ENCODE measurements around the gene BNC2.

BNC2 gene

DNA sequence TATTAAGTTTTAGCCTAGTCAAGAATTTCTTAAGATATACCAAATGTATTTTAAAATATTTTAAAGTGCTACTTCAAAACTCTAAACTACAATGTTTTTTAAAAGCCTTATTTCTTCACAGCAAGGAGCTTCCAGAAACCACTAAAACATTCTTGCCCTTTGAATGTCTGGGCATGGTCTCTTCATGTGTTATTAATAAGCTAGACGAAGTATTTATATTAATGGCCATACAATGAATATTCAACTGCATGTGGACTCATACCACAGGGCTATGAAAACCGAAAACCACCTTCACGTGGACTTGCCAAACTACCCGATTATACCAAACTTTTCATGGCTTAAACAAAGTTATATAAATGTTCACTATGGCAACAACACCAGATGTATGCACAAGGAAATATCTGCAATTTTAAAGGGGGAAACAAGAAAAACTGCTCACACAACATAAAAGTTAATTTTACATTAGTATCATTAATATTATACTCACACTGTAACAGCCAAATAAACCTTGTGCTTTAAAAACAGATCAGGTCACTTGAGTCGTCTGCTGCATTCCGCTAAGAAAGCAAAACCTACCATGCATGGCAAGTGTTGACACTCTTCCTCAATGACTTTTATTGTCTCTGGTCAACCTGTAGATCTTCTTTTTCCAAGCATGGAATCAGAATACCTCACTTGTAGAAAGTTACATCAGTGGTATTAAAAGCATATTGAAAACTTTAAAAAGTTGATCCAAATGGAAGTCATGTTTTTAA lies 246.3 kb downstream of the BNC2 start:
- DNase-seq, result no peak

DNA sequence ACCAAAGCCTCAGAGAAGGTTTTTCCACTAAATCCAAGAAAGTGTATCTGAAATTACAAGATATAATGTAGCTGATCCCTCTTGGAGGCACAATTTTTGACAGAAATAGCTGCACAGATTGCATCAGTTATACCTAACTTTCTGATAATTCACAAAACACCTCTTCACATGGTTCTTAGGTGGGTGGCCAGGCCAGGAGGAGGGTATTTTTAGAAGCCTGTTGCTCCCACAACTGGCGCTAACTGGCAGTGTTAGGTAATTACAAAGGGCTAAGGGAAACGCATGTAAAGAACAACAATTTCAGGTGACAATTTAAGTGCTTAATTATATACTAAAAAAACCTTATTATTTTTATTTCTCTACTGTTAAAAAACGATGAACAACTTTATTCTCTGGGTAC lies 247.9 kb downstream of the BNC2 start:
- DNase-seq, result no peak

DNA sequence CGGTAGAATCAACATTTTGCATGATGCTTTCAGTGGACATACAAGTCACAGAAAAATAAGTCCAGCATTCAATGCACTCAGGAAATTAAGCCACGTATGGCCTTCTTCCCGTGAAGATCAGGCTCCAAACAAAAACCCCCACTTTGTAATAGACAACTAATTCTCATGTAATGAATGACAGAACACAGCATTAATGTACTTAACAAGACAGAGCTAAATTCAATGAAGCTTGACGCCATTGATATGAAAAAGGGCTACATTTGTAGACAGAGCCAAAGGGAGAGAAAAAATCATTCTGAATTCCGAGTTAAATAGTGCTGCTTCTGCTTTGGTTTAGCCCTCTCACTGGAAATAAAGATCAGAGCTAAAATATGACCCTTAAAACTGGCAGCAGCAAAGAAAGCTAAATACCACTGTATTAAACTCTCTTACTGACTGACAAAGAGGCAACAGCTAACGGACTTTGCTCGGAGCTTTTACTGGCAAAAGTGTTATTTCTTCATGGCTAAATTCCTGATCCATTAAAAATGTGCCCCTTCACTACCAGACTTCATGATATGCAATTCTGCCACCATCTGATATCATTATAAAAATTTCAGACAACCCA lies 250.5 kb downstream of the BNC2 start:
- no peak for DNase-seq

DNA sequence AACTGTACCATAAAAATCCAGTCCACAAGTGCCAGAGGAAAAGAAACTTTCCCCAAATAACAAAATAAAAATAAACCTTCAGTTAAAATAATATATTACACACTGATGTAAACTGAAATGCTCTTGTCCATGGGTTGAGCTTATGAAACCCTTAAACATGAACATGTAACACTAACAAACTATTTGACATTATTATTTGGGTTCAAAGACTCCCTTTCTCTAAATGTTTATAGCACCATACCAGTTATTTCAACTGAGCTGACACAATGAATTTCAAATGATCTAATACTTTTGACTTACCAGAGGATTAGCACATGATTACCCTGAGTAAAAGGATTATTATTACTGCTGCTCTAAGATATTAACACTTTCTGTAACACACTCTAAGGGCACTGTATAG lies 251.1 kb downstream of the BNC2 start:
- DNase-seq, result no peak

DNA sequence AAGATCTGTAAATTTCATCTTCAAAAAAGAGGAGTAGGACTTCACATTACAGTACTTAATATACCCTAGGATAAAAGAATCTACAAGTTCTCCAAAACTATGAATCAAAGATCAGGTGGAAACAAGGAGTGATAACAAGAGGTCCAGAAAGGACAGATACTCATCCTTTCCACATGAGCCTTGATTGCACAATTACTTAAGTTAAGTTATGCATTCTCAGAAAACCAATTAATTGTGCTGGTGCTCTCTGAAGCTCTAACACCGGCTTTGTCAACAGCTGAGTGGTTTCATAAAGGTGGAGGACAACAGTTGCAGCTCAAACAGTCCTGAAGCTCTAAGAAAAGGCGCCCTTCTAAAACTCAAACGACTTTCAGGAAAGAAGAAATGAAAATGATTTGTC lies 251.9 kb downstream of the BNC2 start:
- DNase-seq, result no peak

DNA sequence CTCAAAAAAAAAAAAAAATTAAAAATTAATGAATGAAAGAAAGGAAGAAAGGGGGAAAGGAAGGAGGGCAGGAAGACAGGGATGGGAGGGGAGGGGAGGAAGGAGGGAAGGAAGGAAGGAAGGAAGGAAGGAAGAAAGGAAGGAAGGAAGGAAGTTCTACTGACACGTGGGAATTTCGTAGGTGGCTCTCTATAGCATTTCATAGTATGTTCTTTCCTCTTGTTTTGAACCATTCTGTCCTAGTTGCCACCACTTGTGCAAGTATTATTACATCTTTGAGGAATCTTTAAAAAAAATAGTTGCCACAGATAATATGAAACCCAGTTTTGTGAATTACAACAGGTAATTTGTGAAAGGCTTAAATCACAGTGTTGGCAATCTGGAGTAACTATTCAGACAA lies 253.8 kb downstream of the BNC2 start:
- no peak for DNase-seq

DNA sequence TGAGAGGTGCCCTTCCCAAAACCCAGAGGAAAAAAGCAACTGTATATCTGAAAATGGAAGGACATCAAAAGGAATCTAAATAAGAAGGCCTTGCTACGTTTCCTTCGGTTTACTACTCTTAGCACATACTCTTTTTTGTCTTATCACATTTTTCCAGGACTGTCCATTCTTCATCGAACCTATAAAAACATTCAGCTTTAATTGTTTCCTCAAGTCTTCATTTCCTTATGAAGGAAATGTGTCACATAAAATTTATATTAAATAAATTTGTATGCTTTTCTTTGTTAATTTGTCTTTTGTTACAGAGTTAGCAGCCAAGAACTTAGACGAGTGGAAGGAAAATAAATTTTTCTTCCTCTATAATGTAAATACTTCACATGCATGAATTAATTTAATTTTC lies 255.0 kb downstream of the BNC2 start:
- DNase-seq, result no peak

DNA sequence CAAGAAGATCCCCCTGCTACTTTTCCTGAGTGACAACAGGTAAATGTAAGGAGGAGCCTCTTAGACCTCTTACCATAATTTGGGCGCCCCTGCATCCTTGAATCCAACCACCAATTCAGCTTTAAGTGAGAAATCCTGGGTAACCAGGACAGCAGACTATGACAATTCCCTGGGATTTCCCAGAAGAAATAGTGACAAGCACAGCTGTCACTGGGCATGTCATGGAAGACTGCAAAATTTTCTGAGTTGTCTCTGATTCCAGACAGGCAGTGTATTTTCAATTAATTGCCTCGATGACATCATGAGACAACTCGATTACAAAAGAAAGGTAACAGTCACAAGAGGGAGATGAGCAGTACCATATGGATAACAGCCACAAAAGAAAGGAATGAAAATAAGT lies 256.9 kb downstream of the BNC2 start:
- DNase-seq, result no peak

DNA sequence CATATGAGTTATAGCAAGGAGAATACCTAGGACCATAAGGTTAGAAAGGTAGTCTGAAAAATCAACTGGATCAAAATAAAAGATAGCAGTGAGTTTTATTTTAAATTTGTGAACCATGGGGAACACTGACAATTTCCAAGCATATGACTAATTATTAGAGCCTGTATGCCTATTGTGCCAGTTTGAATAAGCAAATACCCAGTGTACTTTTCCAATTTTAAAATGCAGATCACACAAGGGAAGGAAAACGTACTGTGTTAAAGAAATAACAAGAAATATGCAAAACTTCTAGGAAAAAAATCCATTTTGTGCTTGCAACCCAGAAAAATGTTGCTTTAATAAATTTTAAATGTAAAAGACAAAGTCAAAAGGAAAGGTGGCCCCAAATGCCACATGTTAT lies 257.4 kb downstream of the BNC2 start:
- DNase-seq, result no peak

DNA sequence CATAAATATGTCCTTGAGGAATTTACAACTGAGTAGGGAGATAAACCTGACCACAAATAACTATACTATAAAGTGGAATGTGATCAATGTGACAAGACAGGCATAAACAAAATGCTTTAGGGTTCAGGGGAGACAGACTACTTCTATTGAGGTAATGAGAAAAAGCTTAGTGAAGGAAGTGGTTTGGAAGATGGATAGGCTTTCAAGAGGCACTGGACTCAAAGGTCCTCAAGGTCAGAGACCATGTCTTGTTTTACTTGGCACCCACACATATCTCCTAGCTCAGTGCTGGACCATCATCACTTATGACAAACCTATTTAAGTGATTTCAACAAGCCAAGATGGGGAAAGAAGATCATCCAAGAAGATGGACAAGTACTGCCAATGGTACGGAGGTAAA lies 257.8 kb downstream of the BNC2 start:
- no peak for DNase-seq

DNA sequence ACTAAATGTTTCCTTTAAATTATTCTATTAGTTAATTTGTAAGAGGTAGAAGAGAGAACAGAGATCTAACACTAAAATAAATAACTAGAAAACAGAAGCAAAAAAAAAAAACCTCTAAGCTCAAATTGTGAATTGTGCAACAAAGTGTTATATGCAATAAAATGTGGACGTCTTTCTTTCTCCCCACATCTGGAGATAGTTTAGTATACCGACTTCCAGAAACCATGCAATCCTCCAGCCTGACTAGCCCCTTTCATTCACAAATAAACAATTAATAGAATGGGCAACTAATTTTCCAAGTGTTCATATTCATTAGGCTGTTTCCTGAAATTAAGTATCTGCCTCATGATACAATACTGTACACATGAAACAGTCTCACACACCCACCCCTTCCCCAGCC lies 258.5 kb downstream of the BNC2 start:
- no peak for DNase-seq

DNA sequence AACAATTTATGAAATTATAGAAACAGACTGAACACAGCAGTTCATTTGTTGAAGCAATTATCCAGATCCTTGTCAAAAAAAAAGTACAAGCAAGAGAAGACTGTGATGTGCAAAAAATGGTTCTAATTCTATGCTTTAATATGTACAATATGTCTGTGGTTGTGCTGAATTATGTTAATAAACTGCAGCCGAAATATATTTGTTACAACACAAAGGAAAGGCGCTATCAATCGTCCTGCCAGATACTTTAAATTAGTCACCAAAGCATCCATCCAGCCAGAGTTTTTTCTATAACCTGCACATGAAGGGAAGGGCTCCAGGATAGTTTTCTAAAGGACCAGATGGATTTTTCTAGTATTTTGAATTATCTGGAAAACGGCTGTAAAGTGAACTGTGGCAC lies 259.5 kb downstream of the BNC2 start:
- DNase-seq, result no peak

DNA sequence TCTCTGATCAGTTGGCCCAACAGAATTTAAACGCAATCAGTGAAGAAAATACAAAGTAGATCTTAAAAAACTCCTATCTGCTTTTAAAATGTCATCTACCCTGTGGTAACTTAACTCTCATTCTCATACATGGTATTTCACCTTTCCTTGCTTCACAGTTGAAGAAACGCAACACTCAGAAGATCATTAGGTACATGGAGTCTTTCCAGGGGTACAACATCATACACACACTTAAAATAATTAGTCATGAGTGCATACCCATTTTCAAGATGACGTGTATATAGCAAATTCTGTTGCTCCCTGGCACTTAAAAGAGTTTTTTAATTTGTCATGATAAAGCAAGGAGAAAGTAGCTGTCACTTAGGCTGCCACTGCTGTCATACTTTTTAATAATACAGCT lies 259.9 kb downstream of the BNC2 start:
- DNase-seq, result no peak

DNA sequence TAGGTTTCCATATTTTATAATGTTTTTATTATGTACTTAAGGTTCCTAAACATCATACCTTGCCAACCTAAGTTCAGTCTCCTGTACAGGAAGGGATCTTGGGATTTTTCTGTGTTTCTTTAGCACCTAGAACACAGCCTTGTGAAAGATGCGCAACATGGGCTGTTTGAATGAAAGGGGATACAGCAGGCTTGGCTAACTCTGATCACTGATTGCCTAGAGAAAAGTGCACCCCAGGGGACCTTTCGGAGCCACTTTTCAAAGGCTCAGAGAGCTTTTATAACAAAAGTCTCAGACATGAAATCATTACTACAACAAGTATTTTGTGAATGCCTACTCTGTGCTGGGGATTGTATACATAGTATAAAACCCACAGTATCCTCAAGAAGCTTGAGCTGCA lies 261.6 kb downstream of the BNC2 start:
- DNase-seq, result no peak

DNA sequence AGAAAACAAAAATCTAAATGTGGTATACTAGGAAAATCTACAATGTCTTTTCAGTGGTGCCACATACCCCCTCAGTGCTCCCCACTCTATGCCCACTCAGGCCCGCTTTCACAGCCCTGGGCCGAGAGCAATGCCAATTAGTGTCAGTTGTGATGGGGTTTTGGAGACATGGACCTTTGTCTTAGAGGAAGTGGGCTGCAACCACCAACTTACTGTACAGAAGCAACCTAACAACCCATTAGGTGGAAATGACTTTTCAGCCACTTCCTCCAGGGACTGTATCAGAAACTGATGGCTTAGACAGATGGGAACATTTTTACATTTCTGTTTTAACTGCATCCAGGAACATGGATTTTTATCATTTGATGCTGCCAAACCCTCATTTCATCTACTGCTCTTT lies 268.0 kb downstream of the BNC2 start:
- DNase-seq, result no peak

DNA sequence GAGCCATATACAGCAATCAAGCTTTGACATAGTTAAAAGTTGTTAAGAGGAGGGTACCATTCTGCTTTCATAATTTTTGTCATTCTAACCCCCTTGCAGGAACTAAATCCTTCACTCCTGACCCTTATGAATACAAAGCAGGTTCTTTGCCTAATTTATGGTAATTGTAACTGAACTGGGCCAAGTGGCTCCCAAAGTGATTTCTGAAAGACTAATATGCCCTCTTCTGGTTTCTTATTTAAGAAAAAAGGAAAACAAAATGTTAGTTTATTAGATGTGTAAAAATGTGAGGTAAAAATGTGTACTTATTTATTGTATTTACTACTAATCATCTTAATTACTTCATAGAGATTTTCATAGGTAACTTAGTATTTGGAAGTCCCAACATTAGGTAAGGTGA lies 268.5 kb downstream of the BNC2 start:
- DNase-seq, result no peak

DNA sequence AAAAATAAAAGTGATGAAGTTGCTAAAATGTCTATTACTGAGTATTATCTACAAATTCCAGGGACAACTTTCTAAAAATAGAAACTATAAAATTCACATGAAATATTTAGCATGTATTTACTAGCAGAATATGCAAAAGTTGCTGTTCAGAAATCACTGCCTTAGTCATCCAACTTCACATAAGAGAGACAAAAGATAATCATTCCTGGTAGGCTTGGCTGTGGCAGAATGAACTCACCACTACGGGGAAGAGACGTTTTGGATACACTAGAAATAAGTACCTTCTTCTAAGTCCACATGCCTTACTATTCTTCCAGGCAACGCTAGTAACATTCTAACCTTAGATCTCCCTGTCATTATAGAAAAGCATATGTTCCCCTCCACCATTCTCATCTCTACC lies 272.2 kb downstream of the BNC2 start:
- no peak for DNase-seq

DNA sequence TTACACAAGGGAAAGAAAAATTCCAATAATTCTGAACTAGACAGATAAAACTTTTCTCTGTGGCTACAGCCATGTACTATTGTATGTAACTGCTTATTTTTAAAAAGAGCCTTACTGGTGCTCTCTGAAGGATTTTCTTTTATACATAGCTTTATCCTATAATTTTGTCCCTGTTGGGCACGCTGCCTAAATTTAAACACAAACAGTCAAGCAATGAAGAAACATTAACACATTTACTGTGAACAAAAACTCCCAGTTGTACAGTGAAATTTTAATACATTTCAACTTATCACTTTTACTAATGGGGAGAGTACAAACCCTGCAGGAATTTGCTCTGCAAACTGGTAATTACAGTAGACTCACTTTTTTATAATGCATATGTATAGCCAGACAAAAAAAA lies 273.3 kb downstream of the BNC2 start:
- no peak for DNase-seq

DNA sequence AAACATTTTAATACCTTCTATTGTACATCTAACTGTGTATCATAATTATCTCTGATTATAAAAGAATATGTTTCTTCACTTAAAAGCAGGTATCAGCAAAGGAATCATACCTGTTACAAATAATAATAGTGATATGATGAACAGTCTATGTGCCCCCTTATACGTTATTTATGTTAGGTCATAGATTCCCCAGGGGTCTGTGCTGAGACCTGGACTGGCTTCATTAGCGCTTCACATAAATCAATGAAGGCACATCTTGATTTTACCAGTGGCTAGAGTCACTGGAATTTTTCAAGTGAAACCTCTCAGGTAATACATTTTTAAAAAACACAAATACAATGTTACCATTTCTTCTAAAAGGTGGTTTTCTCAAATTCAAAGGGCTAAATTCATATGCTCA lies 275.2 kb downstream of the BNC2 start:
- DNase-seq, result no peak

DNA sequence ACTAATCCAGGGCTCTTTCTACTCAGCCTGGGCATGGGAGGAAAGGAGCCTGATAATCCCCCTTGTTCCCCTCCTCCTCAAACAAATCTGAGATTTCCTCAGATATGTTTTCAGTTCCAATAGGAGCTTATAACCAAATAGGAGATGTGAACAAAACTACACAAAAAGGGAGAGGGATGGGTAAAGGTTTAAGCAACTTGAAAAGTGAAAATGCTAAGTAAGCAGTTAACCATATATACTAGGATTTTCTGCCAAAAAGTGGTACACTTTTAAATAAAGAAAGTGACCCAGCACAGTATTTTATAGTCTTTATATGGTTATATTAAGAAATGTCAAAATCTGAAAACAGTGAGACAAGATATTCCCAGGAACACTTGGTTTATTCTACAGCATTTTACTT lies 275.7 kb downstream of the BNC2 start:
- DNase-seq, result no peak

DNA sequence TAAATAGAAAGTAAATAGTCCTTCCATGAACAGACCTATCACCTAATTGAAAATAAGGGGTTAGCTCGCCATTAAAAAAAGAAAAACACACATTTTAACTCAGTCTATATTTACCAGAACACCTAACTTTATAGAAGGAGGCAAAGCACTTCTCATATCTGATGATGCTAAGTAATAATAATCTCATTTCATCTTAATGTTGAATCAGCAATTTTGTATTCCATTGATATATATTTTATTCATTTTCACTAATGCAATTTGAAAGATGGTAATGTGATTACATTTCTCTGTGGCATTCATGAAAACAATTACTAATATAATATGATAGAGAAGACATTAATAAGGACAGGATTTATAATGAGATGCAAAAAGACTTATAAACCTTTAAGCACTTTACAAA lies 276.7 kb downstream of the BNC2 start:
- DNase-seq, result no peak

DNA sequence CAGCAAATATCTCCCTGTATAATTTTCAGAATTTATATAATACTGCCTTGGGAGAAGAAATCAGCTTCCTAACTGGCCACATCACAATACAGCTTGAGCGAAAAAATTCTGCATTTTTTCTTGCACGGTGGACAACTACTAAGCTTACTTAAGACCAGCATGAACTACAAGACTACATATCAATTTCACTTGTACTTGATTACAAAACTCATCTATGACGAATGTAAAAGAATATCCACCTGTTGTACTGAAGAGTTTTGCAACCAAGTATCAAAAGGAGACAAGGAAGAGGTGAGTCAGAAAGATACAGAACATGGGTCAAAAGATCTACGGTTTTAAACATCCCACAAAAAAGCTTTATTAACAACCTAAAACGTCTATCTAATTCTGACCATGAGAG lies 279.4 kb downstream of the BNC2 start:
- no peak for DNase-seq

DNA sequence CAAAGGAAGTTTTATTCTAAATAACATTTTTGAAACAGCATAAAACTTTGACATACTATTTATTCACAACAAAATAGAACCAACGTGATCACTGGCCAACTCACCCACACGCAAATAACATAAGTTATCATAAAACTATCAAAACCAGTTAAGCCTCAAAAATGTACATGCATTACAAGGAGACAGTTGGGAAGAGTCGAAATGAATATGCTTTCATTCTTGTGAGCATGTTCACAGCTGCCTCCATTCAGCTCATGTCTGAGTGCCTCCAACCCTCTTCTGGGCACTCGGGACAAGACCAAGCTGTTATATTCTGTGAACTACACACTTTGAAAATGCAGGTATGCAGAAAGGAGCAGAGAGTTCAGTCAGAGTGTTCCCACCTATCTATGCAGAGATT lies 284.9 kb downstream of the BNC2 start:
- DNase-seq, result no peak

DNA sequence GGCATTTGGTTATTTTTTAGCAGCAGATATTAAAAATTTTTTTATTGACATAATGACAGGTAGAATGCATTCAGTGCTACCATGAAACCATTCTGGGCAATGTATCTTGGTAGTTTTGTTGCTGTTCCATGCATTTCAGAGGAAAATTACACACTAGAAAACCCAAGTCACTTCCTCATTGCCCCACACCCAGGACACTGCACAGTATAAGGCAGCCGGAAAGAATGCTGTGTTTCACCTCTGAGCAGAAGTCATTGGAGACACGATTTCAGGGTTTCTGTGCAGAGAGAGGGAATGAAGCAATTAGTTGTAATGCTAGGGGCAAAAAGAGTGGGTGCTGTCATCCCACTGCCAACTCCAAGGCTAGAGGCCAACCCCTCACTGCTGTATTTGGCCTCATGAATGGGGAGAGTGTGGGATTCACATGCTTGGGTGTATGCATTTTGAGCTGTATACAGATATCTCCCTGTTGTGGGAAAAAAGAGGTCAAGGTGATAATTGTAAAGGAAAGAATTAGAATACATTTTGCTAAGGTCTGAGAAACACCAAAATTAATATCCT lies 290.5 kb downstream of the BNC2 start:
- DNase-seq, result no peak

DNA sequence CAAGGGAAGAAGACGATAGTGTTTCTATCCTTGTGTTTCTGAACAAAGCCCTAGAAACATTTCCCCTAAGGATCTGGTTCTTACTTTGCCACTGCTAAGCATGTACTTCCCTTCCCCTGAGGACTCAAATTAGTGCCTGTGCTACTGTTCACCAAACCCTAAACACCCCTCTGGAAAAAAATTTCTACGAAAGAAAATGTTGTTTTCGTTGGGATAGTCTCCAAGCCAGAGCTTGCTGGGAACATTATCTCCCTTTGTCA lies 294.6 kb downstream of the BNC2 start:
- no peak for DNase-seq
